B cell (primary cell): ENCODE measurements around the gene CEMIP.

Experiments used
- EZH2 ChIP-seq: IDR thresholded peaks from 2 replicates; pipeline ENCODE4 v1.6.1; 2012; ENCODE audit warnings: borderline replicate concordance, low read depth, mild to moderate bottlenecking, moderate library complexity, low read length; ENCODE audit not compliant: insufficient read depth, poor library complexity, severe bottlenecking
- TF ChIP-seq, protein P1 (sequence below): fragments of 200-600 bp; IDR thresholded peaks from one replicate; pipeline ENCODE4 v1.8.0; 2022; ENCODE audit warnings: antibody characterized with exemption, mild to moderate bottlenecking

DNA sequence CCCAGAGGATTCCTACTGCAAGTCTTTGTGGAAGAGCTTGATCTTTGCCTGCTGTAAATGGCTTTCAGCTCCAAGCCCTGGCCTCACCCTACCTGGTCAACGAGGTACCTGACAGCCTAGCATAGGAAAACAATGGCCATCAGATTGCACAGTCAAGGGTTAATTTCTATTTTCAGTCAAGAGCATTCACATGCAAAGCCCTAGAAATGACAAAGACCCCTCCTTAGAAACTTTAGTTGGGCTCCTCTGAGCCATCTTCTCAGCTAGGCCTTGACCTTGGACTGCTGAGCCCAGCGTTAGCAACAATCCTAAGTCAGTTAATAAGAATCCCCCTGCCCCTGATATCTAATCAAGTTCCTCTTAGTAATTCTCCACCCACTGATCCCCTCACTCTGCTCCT lies 192.0 kb downstream of the CEMIP start:
- TF ChIP-seq, protein P1, sequence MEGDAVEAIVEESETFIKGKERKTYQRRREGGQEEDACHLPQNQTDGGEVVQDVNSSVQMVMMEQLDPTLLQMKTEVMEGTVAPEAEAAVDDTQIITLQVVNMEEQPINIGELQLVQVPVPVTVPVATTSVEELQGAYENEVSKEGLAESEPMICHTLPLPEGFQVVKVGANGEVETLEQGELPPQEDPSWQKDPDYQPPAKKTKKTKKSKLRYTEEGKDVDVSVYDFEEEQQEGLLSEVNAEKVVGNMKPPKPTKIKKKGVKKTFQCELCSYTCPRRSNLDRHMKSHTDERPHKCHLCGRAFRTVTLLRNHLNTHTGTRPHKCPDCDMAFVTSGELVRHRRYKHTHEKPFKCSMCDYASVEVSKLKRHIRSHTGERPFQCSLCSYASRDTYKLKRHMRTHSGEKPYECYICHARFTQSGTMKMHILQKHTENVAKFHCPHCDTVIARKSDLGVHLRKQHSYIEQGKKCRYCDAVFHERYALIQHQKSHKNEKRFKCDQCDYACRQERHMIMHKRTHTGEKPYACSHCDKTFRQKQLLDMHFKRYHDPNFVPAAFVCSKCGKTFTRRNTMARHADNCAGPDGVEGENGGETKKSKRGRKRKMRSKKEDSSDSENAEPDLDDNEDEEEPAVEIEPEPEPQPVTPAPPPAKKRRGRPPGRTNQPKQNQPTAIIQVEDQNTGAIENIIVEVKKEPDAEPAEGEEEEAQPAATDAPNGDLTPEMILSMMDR = no peak
- TF ChIP-seq EZH2 = no peak
